Activated B cell treated with CpG ODN at 0.5 μM for 24 hours (primary cell): ENCODE results near the gene TMEM256. TPM values are rescaled to one million over a fixed set of nuclear protein-coding genes. Genes with fewer than 3 reads are reported as not detected.

ENCODE experiments used
- ATAC-seq: fragments of 200-7000 bp; cut with Tn5 transposase; one replicate; pipeline ENCODE4 v1.10.0; 2021; ENCODE audit warnings: low read depth, mild to moderate bottlenecking, moderate library complexity
- CTCF ChIA-PET: fragments of 350-600 bp; sonication (Branson Sonifier 250); formaldehyde crosslinking; loops from one replicate; lab custom pipeline; 2021; ENCODE audit warnings: antibody characterized with exemption; lab: Charles Lee
- POLR2A ChIA-PET: fragments of 350-600 bp; sonication (Branson Sonifier 250); formaldehyde crosslinking; loops from one replicate; lab custom pipeline; 2021; ENCODE audit warnings: antibody characterized with exemption; lab: Charles Lee
- DNase-seq: peaks from one replicate; pipeline ENCODE4 v3.0.0; 2022
- H3K27ac Mint-ChIP-seq: one replicate; pipeline ENCODE4 v1.8.0; 2020; ENCODE audit warnings: mixed read lengths
- H3K27me3 Mint-ChIP-seq: one replicate; pipeline ENCODE4 v1.8.0; 2021; ENCODE audit warnings: mixed read lengths
- H3K36me3 Mint-ChIP-seq: one replicate; pipeline ENCODE4 v1.8.0; 2021; ENCODE audit warnings: low read depth, mixed read lengths
- H3K4me1 Mint-ChIP-seq: one replicate; pipeline ENCODE4 v1.8.0; 2021; ENCODE audit warnings: mixed read lengths
- H3K4me3 Mint-ChIP-seq: one replicate; pipeline ENCODE4 v1.8.0; 2020; ENCODE audit warnings: mild to moderate bottlenecking, mixed read lengths
- H3K9me3 Mint-ChIP-seq: one replicate; pipeline ENCODE4 v1.8.0; 2020; ENCODE audit warnings: mixed read lengths
- intact Hi-C: fragments of 100-400 bp; cut with micrococcal nuclease; formaldehyde crosslinking; loops from one replicate; pipeline ENCODE4 v1.15.1; 2024
- total RNA-seq: library from RNA; stranded (reverse); gene quantifications from 2 replicates; pipeline ENCODE4 v1.2.3, GENCODE V29; 2022
- TF ChIP-seq, protein P1 (sequence below): fragments of 200-600 bp; IDR thresholded peaks from one replicate; pipeline ENCODE4 v1.8.0; 2022; ENCODE audit warnings: antibody characterized with exemption, mild to moderate bottlenecking

TMEM256 gene
- total RNA-seq, 1 donor from 2014 or later: 98.2 TPM

GRCh38 chr17:7388856-7389255 is 15.0 kb downstream of the TMEM256 start:
- Mint-ChIP-seq H3K4me3 (no peak overlapping the region), H3K27me3 (no peaks in the 10 kb centered on the region), H3K36me3 (peaks cover 30% of the 10 kb centered on the region), H3K9me3 (no peaks in the 10 kb centered on the region), H3K4me1 (peaks cover 13% of the 10 kb centered on the region), H3K27ac (no peak overlapping the region)
- intact Hi-C loops: no loop called here
- ChIA-PET CTCF (no interaction called here), POLR2A (interaction anchor here (1.2 kb wide), 1 partner anchor 11 kb away, joined by 5 read pairs; no protein-coding TSS in a partner anchor)
- DNase-seq (no peak), ATAC-seq (no peak)
- TF ChIP-seq, protein P1, sequence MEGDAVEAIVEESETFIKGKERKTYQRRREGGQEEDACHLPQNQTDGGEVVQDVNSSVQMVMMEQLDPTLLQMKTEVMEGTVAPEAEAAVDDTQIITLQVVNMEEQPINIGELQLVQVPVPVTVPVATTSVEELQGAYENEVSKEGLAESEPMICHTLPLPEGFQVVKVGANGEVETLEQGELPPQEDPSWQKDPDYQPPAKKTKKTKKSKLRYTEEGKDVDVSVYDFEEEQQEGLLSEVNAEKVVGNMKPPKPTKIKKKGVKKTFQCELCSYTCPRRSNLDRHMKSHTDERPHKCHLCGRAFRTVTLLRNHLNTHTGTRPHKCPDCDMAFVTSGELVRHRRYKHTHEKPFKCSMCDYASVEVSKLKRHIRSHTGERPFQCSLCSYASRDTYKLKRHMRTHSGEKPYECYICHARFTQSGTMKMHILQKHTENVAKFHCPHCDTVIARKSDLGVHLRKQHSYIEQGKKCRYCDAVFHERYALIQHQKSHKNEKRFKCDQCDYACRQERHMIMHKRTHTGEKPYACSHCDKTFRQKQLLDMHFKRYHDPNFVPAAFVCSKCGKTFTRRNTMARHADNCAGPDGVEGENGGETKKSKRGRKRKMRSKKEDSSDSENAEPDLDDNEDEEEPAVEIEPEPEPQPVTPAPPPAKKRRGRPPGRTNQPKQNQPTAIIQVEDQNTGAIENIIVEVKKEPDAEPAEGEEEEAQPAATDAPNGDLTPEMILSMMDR: no peak

- Mint-ChIP-seq H3K4me1 (peaks cover 10% of the 10 kb centered on the region), H3K4me3 (peak overlapping the region; percentile 86), H3K27me3 (peaks cover 23% of the 10 kb centered on the region), H3K9me3 (no peaks in the 10 kb centered on the region), H3K36me3 (peaks cover 10% of the 10 kb centered on the region), H3K27ac (peak overlapping the region; percentile 80)
- POLR2A ChIA-PET: interaction anchor here (0.6 to 2.0 kb wide), 14 partner anchors 10 to 303 kb away, joined by 3 to 27 read pairs (median 4); partner anchors contain the start of genes ACAP1, MPDU1, NEURL4 and PLSCR3
- DNase-seq (no peak), ATAC-seq (no peak)
- CTCF ChIA-PET: interaction anchor here (1.4 kb wide), 1 partner anchor 29 kb away, joined by 4 read pairs; the partner anchor contains the start of gene TMEM95
- TF ChIP-seq, protein P1: no peak
- intact Hi-C loops: loop anchor here (1.0 to 2.0 kb wide), 5 partner anchors 10 to 100 kb away; partner anchors contain the start of genes PLSCR3, POLR2A, TMEM102 and TMEM256
Observed at GRCh38 chr17:7384489-7385081, 19.3 kb downstream of the TMEM256 start.

- ChIA-PET CTCF (interaction anchor here (1.4 kb wide), 1 partner anchor 28 kb away, joined by 4 read pairs; the partner anchor contains the start of gene TMEM95), POLR2A (interaction anchor here (0.6 to 2.0 kb wide), 15 partner anchors 10 to 304 kb away, joined by 3 to 27 read pairs (median 4); partner anchors contain the start of genes ACAP1, MPDU1, NEURL4 and PLSCR3)
- Mint-ChIP-seq H3K4me3 (peak overlapping the region; percentile 86), H3K27me3 (peaks cover 29% of the 10 kb centered on the region), H3K4me1 (peaks cover 10% of the 10 kb centered on the region), H3K27ac (peak overlapping the region; percentile 80), H3K9me3 (peaks cover 4% of the 10 kb centered on the region), H3K36me3 (peaks cover 5% of the 10 kb centered on the region)
- intact Hi-C loops: loop anchor here (1.0 to 2.0 kb wide), 5 partner anchors 10 to 100 kb away; partner anchors contain the start of genes PLSCR3, POLR2A, TMEM102 and TMEM256
- ATAC-seq: peak; percentile 98
- TF ChIP-seq, protein P1: no peak
- DNase-seq: peak; percentile 82
Observed at GRCh38 chr17:7383742-7384488, 20.0 kb downstream of the TMEM256 start.

GRCh38 chr17:7383371-7383741 is 20.5 kb downstream of the TMEM256 start:
- Mint-ChIP-seq H3K27ac (no peak overlapping the region), H3K27me3 (peaks cover 29% of the 10 kb centered on the region), H3K9me3 (peaks cover 4% of the 10 kb centered on the region), H3K36me3 (peaks cover 2% of the 10 kb centered on the region), H3K4me1 (peaks cover 10% of the 10 kb centered on the region), H3K4me3 (no peak overlapping the region)
- ChIA-PET POLR2A (interaction anchor here (1.0 to 2.0 kb wide), 9 partner anchors 11 to 200 kb away, joined by 3 to 27 read pairs (median 4); partner anchors contain the start of genes ACAP1, MPDU1, PLSCR3 and POLR2A), CTCF (interaction anchor here (1.4 kb wide), 1 partner anchor 28 kb away, joined by 4 read pairs; the partner anchor contains the start of gene TMEM95)
- intact Hi-C loops: no loop called here
- TF ChIP-seq, protein P1: no peak
- ATAC-seq (no peak), DNase-seq (no peak)
